Activated CD8-positive, alpha-beta memory T cell treated with anti-CD3 and anti-CD28 coated beads, Interleukin-2, amount 50 U/mL, for 48 hours (primary cell): ENCODE data around the gene KRTAP9-8.
"Not testable (repeated sequence)": the region's sequence is repeated elsewhere in the genome, so short reads cannot be mapped to it uniquely, and the experiment has no call there.

ENCODE experiments used
- DNase-seq: peaks from one replicate; pipeline ENCODE4 v3.0.0-alpha.2; 2020

KRTAP9-8 gene, protein sequence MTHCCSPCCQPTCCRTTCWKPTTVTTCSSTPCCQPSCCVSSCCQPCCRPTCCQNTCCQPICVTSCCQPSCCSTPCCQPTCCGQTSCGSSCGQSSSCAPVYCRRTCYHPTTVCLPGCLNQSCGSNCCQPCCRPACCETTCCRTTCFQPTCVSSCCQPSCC

DNA sequence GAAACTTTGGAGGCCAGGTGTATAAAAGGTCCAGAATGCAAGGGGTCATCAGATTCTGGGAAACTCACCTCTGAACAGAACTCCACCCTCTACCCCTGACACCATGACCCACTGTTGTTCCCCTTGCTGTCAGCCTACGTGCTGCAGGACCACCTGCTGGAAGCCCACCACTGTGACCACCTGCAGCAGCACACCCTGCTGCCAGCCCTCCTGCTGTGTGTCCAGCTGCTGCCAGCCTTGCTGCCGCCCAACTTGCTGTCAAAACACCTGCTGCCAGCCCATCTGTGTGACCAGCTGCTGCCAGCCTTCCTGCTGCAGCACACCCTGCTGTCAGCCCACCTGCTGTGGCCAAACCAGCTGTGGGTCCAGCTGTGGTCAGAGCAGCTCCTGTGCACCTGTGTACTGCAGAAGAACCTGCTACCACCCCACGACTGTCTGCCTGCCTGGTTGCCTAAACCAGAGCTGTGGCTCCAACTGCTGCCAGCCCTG, at the start of gene KRTAP9-8:
KRTAP9-8 (plus strand) TSS at position 51 of the 489 bp plus-strand sequence; CDS start at position 104, 53 bp downstream.
- not testable (repeated sequence) for DNase-seq

DNA sequence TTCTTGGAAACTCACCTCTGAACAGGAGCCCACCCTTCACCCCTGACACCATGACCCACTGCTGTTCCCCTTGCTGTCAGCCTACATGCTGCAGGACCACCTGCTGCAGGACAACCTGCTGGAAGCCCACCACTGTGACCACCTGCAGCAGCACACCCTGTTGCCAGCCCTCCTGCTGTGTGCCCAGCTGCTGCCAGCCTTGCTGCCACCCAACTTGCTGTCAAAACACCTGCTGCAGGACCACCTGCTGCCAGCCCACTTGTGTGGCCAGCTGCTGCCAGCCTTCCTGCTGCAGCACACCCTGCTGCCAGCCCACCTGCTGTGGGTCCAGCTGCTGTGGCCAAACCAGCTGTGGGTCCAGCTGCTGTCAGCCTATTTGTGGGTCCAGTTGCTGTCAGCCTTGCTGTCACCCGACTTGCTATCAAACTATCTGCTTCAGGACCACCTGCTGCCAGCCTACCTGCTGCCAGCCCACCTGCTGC, 47.9 kb upstream of the KRTAP9-8 start, which contains the start of gene KRTAP9-1:
KRTAP9-1 (plus strand) TSS at position 51 of the 482 bp plus-strand sequence; CDS start at position 51, 0 bp downstream.
- DNase-seq, result not testable (repeated sequence)

DNA sequence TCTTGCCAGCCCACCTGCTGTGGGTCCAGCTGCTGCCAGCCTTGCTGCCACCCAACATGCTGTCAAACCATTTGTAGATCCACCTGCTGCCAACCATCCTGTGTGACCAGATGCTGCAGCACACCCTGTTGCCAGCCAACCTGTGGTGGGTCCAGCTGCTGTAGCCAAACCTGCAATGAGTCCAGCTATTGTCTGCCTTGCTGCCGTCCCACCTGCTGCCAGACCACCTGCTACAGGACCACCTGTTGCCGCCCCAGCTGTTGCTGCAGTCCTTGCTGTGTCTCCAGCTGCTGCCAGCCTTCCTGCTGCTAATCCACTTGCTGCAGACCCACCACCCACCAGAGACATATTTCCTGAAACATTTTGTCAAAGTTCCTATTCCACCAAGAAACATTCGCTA, 47.5 kb upstream of the KRTAP9-8 start:
- no peak for DNase-seq

DNA sequence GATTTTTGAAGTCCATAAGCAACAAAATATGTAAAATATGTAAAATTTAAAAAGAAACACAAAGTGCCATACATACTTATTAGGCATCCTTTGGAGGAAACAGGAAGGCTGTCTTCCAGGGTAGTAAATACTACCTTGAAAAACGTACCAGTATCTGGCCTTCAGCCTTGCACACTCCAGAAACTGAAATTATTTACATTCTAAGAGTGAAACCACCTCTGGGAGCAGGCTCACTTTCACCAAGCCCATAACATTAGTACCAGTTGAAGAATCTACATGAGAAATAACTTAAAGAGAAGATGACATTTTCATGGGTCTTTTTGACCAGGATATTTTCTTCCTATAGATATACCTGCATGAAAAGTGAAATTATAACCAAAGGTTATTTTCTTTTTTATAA, 41.7 kb upstream of the KRTAP9-8 start:
- no peak for DNase-seq

DNA sequence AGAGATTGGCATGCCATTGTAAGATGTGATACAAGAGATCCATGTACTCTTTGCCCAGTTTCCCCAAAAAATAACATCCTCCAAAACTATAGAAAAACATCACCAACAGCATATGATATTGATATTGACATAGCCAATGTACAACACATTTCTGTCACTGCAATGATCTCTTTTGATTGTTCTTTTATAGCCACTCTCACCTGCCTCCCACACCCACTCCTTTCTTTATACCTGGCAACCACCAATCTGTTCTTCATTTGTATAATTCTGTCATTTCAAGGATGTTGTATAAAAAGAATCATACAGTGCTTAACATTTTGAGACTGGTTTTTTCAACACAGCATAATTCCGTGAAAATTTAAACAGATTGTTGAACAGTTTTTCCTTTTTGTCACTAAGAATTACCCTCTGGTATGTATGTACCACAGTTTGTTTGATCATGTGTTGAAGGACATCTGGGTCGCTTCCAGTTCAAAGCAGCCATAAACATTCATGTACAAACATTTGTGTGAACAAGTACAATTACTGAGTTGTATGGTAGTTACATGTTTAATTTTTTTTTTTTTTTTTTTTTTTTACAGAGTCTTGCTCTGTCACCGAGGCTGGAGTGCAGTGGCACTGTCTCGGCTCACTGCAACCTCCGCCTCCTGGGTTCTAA, 38.2 kb upstream of the KRTAP9-8 start:
- DNase-seq, result no peak

DNA sequence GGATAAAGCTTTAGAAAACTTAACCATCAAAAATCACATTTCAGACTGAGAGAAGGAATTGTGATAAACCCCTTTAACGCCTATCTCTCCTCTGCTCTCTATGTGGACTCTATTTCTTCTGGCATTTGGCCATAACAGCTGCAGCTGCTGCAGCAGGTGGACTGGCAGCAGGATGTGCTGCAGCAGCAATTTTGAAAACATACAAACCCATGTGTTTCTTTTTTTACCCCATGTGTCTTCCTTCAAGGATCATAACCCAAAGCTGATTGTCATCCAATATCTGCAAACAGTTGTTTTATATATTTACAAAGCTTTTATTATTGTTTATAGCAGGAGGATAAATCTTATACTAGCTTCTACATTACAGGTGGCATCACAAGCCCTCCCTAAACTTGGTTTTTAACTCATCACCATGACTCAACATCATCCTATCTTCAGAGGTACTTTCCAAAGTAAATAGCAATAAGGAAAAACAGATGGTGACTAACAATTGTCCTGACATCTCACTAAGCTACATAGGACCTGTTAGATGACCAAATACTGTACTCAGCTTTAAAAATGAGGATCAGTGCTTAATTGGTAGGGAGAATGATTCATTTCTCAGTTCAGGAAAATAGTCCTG, 25.8 kb upstream of the KRTAP9-8 start:
- DNase-seq, result no peak

DNA sequence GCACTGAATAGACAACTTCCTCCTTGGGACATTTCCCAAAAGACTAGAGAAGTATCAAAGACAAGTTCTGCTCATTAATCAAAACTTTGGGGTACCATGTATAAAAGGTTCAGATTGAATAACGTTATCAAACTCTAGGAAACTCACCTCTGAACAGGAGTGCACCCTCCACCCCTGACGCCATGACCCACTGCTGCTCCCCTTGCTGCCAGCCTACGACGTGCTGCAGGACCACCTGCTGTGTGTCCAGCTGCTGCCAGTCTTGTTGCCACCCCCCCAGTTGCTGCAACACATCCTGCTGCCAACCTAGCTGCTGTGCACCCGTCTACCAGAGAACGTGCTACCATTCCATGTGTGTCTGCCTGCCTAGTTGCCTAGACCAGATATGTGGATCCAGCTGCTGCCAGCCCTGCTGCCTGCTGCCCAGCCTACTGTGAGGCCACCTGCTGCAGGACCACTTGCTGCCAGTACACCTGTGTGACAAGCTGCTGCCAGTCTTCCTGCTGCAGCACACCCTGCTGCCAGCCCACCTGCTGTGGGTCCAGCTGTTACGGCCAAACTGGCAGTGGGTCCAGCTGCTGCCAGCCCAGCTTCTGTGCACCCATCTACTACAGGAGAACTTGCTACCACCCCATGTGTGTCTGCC, 25.2 kb upstream of the KRTAP9-8 start:
- DNase-seq, result no peak

DNA sequence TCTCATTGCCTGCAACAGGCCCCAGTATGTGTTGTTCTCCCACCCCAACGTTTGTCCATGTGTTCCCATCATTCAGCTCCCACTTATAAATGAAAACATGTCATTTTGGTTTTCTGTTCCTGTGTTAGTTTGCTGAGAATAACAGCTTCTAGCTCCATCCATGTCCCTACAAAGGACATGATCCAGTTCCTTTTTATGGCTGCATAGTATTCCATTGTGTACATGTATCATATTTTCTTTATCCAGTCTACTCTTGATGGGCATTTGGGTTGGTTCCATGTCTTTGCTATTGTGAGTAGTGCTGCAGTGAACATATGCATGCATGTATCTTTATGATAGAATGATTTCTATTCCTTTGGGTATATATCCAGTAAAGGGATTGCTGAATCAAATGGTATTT, 22.1 kb upstream of the KRTAP9-8 start:
- no peak for DNase-seq

DNA sequence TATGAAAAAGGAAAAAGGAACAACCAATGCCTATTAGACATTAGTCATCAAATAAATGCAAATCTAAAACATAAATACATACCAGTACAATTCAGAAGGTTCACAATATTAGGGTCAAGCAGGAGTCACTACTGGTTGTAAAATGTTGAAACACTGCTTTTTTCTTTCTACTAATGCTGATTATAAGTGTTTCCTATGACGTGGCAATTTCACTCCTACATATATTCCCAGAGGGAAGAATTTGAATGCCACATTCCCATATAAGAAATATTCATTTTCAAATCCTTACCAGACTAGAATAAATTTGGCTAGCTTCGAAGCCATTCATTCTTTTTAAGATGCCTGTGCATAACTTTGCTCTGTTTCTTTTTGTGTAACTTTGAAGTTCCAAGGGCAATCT, 14.0 kb upstream of the KRTAP9-8 start:
- DNase-seq, result no peak

DNA sequence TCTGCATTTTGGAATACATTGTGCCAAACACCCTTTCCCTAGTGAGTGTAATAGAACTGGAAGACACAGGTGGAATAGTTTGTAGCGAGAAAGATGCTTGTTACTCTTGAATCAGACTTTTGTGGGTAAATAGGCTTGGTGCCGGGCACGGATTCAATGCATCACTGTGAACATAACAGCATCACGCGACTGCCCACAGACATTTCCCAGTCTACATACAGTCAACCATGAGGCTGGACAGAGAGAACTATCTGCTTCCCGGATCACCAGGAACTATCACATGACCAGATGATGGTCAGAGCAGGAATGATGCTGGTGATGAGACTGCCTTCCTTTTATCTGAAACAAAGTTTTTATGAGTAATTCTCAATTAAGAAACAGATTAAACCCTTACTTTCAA, 11.7 kb upstream of the KRTAP9-8 start:
- no peak for DNase-seq

DNA sequence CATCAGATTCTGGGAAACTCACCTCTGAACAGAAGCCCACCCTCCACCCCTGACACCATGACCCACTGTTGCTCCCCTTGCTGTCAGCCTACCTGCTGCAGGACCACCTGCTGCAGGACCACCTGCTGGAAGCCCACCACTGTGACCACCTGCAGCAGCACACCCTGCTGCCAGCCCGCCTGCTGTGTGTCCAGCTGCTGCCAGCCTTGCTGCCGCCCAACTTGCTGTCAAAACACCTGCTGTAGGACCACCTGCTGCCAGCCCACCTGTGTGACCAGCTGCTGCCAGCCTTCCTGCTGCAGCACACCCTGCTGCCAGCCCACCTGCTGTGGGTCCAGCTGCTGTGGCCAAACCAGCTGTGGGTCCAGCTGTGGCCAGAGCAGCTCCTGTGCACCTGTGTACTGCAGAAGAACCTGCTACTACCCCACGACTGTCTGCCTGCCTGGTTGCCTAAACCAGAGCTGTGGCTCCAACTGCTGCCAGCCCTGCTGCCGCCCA, 11.2 kb upstream of the KRTAP9-8 start, which contains the start of gene KRTAP9-2:
KRTAP9-2 (plus strand) TSS at position 51 of the 498 bp plus-strand sequence; CDS start at position 58, 7 bp downstream.
- DNase-seq, result not testable (repeated sequence)

DNA sequence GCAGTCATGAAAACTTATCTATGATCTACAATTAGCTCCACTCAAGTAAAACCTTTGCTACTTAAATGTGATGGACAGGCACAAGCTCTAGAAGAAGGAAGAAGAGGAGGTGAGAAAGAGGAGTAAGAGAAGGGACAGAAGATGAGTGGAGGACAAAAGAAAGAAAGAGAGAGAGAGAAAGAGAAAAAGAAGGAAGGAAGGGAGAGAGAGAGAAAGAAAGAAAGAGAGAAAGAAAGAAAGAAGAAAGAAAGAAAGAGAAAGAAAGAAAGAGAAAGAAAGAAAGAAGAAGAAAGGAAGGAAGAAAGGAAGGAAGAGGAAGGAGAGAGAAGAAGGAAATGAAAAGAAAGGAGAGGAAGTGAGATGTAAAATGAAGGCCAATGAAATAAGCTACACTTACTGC, 7.7 kb upstream of the KRTAP9-8 start:
- DNase-seq, result no peak

DNA sequence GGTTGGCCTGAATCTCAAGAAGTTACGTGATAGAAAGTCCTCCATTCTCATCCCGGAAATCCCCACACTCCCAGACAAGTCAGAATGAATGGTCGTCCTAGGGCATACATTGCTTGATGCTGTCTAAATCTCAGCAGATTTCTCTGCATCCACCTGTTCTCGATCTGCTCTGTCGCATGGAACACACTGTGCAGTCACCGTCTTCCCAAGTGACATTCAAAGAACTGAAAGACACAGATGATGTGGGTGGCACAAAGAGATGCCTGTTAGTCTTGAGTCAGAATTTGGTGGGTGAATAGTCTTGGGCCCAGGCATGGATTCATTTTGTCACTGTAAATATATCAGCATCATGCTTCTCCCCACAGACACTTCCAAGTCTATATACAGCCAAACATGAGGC, 6.1 kb upstream of the KRTAP9-8 start:
- DNase-seq, result no peak

DNA sequence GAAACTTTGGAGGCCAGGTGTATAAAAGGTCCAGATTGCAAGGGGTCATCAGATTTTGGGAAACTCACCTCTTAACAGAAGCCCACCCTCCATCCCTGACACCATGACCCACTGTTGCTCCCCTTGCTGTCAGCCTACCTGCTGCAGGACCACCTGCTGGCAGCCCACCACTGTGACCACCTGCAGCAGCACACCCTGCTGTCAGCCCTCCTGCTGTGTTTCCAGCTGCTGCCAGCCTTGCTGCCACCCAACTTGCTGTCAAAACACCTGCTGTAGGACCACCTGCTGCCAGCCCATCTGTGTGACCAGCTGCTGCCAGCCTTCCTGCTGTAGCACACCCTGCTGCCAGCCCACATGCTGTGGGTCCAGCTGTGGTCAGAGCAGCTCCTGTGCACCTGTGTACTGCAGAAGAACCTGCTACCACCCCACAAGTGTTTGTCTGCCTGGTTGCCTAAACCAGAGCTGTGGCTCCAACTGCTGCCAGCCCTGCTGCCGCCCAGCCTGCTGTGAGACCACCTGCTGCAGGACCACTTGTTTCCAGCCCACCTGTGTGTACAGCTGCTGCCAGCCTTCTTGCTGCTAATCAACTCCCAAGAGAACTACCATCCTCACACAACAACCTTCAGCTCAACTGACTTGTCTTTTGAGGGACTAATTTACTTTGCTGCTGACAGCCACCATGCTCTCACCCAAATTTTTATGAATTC, 5.2 kb upstream of the KRTAP9-8 start, which contains the start of gene KRTAP9-3:
KRTAP9-3 (plus strand) TSS at position 51 of the 707 bp plus-strand sequence; CDS start at position 104, 53 bp downstream.
- not testable (repeated sequence) for DNase-seq

DNA sequence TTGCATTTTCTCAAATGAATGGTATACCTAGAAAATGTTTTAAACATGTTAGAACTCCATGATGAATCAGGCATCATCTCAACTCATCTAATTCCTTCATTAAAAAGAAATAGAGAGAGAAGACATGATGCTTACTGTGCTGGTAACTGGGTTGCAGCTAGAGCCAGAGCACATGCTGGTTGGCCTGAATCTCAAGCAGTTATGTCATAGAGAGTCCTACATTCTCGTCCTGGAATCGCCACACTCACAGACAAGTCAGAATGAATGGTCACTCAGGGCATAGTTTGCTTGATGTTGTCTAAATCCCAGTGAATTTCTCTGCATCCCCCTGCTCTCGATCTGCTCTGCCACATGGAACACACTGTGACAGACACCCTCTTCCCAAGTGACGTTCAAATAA, 683 bp upstream of the KRTAP9-8 start:
- not testable (repeated sequence) for DNase-seq

DNA sequence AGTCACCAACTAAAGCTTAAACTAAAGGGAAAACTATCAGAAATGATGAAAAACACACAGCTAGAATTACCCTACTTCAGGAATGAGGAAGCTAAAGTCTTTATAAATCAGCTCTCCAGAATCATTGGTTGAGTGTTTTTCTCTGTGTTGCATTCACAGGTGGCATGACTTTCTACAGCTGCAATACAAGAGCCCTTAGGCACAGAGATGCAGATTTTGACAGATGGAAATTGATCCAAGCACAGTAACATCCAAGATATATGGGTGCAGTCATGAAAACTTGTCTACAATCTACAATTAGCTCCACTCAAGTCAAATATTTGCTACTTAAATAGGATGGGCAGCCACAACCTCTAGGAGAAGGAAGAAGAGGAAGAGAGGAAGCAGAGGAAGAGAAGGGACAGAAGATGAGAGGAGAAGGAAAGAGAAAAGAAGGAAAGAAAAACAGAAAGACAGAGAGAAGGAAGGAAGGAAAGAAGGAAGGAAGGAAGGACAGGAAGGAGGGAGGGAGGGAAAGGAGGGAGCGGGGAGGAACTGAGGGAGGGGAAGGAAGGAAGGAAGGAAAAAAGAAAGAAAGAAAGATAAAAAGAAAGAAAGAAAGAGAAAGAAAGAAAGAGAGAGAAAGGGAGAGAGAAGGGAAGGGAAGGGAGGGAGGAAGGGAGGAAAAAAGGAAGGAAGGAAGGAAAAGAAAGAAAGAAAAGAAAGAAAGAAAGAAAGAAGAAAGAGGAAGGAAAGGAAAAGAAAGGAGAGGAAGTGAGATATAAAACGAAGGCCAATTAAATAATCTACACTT, 9.4 kb downstream of the KRTAP9-8 start:
- not testable (repeated sequence) for DNase-seq

DNA sequence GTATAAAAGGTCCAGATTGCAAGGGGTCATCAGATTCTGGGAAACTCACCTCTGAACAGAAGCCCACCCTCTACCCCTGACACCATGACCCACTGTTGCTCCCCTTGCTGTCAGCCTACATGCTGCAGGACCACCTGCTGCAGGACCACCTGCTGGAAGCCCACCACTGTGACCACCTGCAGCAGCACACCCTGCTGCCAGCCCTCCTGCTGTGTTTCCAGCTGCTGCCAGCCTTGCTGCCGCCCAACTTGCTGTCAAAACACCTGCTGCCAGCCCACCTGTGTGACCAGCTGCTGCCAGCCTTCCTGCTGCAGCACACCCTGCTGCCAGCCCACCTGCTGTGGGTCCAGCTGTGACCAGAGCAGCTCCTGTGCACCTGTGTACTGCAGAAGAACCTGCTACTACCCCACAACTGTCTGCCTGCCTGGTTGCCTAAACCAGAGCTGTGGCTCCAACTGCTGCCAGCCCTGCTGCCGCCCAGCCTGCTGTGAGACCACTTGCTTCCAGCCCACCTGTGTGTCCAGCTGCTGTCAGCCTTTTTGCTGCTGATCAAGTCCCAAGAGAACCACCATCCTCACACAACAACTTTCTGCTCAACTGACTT, 11.9 kb downstream of the KRTAP9-8 start, which contains the start of gene KRTAP9-4:
KRTAP9-4 (plus strand) TSS at position 51 of the 604 bp plus-strand sequence; CDS start at position 85, 34 bp downstream.
- DNase-seq, result not testable (repeated sequence)

DNA sequence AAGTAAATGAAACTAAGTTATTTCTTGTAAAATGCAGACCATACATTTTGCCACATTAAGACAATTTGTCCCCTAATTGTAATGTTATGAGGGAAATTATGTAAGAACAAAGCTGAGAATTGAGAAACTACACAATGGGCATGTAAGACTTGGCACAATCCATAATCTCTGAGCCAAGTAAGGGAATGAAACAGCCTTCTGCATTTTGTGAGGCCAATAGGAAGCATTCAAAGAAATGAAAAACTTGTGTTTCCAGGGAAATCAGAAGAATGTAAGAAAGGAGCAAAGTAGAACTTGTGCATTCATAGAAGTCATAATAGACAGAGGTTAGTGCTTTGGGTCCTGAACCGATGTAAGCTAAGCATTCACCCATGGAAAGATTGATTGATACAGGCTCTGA, 13.5 kb downstream of the KRTAP9-8 start:
- no peak for DNase-seq

DNA sequence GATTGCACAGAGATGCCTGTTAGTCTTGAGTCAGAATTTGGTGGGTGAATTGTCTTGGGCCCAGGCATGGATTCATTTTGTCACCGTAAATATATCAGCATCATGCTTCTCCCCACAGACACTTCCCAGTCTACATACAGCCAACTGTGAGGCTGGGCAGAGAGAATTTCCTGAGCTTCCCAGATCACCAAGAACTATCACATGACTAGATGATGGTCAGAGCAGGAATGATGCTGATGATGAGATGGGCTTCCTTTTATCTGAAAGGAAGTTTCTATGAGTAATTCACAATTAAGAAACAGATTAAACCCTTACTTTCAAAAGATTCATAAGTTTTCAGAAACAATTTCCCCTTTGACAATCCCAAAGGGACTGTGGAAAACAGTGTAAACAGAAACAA, 17.1 kb downstream of the KRTAP9-8 start:
- no peak for DNase-seq
